GM19468 (cell line): ENCODE measurements around the gene RMP24.

Experiments used
- ATAC-seq: cut with Tn5 transposase; IDR thresholded peaks from one replicate; pipeline ENCODE4 v1.9.1; 2021; ENCODE audit warnings: mild to moderate bottlenecking, moderate library complexity, moderate number of reproducible peaks; ENCODE audit not compliant: unreplicated experiment; ENCODE audit errors: extremely low read depth

The RMP24 gene

DNA sequence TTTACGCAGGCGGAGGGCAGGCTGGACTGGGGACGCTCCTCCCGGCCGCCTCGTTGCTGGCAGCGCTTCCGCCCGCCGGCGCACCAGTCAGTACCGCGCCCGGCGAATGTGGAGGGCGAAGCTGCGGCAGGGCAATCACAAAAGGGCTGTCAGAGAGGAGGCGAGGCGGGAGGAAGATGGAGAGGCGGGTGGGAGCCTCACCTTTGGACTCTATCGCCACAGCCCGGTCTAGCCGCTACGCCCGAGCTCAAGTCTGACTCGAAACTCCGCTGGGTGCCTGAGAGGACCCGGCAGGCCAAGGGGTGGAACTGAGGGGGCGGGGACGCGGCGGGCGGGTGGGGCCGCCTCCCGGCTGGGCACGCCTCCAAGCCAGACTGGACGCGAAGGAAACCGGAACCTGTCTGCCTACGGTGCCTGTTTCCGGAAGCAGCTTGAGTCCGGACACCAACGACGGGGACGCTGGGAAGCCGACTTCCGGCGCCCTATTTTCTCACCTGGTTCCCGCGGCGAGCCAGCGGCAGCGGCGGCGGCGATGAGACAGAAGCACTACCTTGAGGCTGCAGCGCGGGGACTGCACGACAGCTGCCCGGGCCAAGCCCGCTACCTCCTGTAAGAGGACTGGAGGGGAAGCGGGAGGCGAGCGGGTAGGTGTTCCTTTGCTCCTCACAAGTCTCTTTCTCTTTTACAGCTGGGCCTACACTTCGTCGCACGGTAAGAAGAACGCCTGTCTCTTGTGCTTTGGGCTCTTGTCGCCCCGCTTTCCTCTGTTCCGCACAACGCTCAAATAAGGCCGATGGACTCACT is at the start of gene RMP24:
Gene RMP24, plus strand, starts transcription at position 483 of the 804 bp plus-strand sequence.
- peak; percentile 87 for ATAC-seq

GRCh38 chr18:35923939-35924684 is 48.4 kb upstream of the RMP24 start:
- ATAC-seq: no peak

DNA sequence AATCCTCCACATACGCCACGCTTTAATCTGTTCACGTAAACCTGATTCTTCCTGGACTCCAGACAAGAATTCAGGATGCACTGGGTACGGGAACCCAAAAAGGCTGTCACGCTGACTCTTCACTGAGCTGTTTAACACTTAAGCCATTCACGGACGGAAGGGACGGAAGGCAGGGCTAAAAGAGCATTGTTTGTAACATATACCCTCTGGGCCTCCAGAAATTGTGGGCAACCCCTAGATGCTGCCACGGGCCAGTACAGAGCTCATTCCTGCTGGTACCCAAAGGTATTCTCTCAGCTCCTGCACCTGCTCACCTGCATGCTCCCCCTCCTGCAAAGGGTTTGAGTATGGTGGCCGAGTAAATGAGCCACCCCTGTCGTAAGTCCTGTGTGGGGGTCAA is 45.6 kb upstream of the RMP24 start:
- no peak for ATAC-seq

DNA sequence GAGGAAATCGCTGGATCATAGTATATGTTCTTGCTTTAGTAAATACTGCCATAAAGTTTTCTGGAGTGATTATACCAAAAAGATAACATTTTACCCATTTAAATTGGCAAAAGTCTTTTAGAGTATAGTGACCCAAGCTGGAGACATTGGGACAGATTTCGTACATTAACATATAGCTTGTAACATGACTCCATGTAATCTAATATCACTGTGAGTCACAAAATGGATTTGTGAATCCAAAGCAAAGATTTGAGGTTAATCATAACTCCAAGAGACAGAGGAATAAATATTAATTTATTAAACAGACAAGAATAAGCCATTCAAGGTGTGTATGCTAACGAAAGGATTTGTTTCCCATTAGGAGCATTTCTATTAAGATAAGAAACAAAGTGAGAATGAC is 45.0 kb upstream of the RMP24 start:
- no peak for ATAC-seq

DNA sequence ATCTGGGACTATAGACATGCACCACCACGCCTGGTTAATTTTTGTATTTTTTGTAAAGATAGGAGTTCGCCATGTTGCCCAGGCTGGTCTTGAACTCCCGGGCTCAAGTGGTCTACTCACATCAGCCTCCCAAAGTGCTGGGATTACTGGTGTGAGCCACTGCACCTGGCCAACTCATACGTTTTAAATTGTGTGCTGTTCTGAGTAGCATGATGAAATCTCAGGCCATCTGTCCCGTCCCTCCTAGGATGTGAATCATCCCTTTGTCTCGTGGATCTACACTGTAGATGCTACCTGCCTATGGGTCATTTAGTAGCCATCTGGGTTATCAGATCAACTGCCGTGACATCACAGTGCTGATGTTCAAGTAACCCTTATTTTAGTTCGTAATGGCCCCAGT is 38.5 kb upstream of the RMP24 start:
- ATAC-seq: no peak

GRCh38 chr18:35934891-35935290 is 37.6 kb upstream of the RMP24 start:
- no peak for ATAC-seq

GRCh38 chr18:35935805-35936204 is 36.7 kb upstream of the RMP24 start:
- no peak for ATAC-seq

GRCh38 chr18:35936951-35937350 is 35.5 kb upstream of the RMP24 start:
- no peak for ATAC-seq

- ATAC-seq: no peak
Measured at GRCh38 chr18:35938158-35938557, 34.3 kb upstream of the RMP24 start.

GRCh38 chr18:35938562-35938961 is 33.9 kb upstream of the RMP24 start:
- ATAC-seq: no peak

GRCh38 chr18:35939138-35939537 is 33.3 kb upstream of the RMP24 start:
- no peak for ATAC-seq

- no peak for ATAC-seq
Measured at GRCh38 chr18:35941299-35941698, 31.2 kb upstream of the RMP24 start.

DNA sequence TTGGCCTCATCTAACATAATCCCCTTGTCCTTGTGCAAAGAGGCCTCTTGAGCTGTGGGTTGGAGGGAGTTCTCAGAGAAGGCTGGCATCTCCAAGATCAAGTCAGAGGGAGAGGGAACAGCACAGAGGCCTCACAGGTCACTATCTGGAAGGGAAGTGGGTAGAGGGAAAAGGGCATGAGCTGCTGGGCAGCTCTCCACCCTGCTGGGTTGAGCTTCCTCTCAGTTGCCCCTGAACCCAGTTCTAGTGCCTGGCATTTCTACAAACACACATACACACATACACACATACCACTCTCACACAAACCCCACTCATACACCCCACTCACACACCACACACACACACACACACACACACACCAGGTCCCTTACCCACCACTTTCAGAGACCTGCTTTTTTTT is 30.3 kb upstream of the RMP24 start:
- no peak for ATAC-seq

DNA sequence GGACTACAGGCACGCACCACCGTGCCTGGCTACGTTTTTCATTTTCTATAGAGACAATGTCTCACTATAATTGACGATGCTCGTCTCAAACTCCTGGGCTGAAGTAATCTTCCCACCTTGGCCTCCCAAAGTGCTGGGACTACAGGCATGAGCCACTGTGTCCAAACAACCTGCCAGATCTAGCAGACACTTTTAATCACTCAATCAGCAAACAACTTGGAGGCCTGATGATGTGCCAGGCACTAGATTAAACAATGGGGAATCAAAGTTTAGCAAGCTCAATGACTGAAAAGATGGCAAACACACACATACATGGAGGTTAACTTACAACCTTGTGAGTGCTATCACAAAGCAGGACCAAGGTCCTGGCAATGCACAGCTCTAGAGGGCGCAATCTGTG is 29.8 kb upstream of the RMP24 start:
- ATAC-seq: no peak

DNA sequence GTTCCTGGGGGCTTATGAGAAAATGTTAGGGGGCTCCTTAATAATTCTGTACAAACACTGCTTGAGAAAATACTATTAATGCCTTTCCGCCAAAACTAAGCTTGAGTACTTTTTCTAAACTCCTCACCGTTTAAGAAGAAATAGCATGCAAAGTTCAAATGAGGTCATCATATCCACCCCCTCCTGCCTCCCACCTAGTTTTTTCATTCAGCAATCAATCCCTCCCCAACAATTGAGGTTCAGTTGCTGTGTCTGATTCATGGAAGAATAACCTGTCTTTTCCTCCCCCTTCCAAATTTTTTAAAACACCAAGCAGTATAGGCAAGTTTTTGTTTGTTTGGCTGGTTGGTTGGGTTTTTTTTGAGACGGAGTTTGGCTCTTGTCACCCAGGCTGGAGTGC is 24.4 kb upstream of the RMP24 start:
- no peak for ATAC-seq

GRCh38 chr18:35949090-35949489 is 23.4 kb upstream of the RMP24 start:
- ATAC-seq: no peak

GRCh38 chr18:35949903-35950627 is 22.4 kb upstream of the RMP24 start:
- no peak for ATAC-seq

DNA sequence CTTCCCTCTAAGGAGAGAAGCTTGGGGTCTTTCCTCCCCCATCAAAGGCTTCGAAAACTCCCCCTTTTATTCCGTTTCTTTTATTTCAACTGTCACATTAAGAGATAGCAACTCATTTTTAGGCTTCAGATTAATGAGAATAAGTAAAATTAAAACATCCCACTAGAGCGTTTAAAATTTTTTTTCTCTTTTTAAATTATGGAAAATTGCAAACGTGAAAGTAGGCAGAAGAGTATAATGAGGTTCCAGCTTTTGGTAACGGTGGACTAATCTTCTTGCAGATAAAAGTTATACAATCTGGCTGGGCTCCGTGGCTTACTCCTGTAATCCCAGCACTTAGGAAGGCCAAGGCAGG is 21.9 kb upstream of the RMP24 start:
- ATAC-seq: no peak

GRCh38 chr18:35953688-35954087 is 18.8 kb upstream of the RMP24 start:
- ATAC-seq: peak; percentile 45

DNA sequence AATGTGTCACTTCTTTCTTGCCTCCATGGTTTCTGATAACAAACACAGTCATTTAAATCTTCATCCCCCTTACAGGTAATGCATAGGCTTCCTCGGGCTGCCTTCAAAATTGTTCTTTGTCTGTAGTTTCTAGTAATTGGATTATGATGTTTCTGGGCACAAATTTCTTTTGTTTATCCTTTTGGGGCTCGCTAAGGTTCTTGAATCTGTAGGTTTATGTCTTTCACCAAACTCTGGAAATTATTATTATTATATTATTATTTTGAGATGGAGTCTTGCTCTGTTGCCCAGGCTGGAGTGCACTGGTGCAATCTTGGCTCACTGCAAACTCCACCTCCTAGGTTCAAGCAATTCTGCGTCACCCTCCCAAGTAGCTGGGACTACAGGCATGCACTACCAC is 16.3 kb upstream of the RMP24 start:
- ATAC-seq: no peak

DNA sequence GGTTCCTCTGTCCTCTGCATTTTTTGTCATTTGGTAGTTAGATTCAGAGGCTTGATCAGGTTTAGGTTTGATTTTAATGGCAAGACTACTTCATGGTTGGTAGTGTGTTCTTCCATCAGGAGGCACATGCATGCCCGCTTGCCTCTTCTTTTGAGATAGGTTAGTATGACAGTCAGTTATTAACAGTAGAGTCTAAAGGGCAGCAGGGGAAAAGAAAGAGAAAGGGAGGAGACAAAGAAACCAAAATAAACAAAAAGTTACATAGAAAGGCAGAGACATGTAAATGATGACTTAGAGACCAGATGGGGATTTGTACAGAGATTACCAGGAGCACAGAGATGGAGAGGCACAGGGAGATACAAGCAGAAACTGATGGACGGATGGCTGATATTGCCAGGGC is 10.2 kb upstream of the RMP24 start:
- ATAC-seq: no peak
